AG09309 (cell line): ENCODE measurements around the gene MTA3.

Source experiments
- DNase-seq: peaks from one replicate; pipeline ENCODE4 v3.0.0-alpha.2; 2010; ENCODE audit warnings: low read depth
- H3K4me3 ChIP-seq: 2 replicates; pipeline ENCODE4 v1.5.1; 2011; ENCODE audit warnings: mild to moderate bottlenecking, low read depth, low read length, moderate library complexity; ENCODE audit not compliant: control insufficient read depth
- TF ChIP-seq, protein P1 (sequence below): IDR thresholded peaks from 2 replicates; pipeline ENCODE4 v1.5.1; 2011; ENCODE audit warnings: mild to moderate bottlenecking, low read depth, low read length, inconsistent platforms; ENCODE audit not compliant: insufficient read depth, control insufficient read depth; ENCODE audit errors: missing control alignments

MTA3 gene

GRCh38 chr2:42587526-42588117 is 19.2 kb downstream of the MTA3 start:
- no peak overlapping the region for H3K4me3 ChIP-seq
- TF ChIP-seq, protein P1, sequence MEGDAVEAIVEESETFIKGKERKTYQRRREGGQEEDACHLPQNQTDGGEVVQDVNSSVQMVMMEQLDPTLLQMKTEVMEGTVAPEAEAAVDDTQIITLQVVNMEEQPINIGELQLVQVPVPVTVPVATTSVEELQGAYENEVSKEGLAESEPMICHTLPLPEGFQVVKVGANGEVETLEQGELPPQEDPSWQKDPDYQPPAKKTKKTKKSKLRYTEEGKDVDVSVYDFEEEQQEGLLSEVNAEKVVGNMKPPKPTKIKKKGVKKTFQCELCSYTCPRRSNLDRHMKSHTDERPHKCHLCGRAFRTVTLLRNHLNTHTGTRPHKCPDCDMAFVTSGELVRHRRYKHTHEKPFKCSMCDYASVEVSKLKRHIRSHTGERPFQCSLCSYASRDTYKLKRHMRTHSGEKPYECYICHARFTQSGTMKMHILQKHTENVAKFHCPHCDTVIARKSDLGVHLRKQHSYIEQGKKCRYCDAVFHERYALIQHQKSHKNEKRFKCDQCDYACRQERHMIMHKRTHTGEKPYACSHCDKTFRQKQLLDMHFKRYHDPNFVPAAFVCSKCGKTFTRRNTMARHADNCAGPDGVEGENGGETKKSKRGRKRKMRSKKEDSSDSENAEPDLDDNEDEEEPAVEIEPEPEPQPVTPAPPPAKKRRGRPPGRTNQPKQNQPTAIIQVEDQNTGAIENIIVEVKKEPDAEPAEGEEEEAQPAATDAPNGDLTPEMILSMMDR: no peak
- no peak for DNase-seq

- no peak overlapping the region for H3K4me3 ChIP-seq
- TF ChIP-seq, protein P1: no peak
- DNase-seq: no peak
Observed at GRCh38 chr2:42588121-42588520, 19.7 kb downstream of the MTA3 start.

- no peak overlapping the region for H3K4me3 ChIP-seq
- no peak for DNase-seq
- TF ChIP-seq, protein P1: no peak
Observed at GRCh38 chr2:42590176-42590575, 21.7 kb downstream of the MTA3 start.

DNA sequence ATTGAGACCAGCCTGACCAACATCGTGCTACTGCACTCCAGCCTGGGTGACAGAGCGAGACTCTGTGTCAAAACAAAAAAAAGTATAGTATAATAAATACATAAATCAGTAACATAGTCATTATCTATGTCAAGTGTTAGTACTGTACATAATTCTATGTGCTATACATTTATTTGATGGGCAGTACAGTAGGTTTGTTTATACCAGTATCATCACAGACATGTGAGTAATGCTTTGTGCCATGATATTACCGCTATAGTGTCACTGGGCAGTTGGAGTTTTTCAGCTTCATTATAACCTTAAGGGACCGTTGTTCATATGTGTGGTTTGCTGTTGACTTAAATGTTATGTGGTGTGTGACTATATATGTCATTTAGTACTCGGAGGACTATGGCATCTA is 24.9 kb downstream of the MTA3 start:
- no peak for DNase-seq
- TF ChIP-seq, protein P1: no peak
- H3K4me3 ChIP-seq: no peak overlapping the region

GRCh38 chr2:42598656-42599055 is 30.2 kb downstream of the MTA3 start:
- H3K4me3 ChIP-seq: no peak overlapping the region
- no peak for DNase-seq
- TF ChIP-seq, protein P1: no peak

DNA sequence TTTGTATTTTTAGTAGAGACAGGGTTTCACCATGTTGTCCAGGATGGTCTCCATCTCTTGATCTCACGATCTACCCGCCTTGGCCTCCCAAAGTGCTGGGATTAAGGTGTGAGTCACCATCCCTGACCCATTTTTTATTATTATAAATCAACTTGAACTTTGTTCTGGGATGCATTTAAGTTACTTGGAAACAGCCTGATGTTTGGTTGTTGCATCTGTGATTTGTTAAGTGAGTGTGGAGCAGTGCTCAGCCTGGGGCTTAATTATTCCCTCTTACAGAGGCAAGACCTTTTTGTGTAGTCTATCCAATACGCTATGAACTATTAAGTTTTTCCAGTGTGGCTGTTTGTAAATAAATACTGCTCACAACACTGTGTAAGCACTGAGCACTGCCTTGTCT is 32.6 kb downstream of the MTA3 start:
- TF ChIP-seq, protein P1: no peak
- no peak for DNase-seq
- H3K4me3 ChIP-seq: no peak overlapping the region
